Hematopoietic multipotent progenitor cell treated with erythropoietin and hydrocortisone succinate and interleukin-3 and kit ligand, for 4 days (in vitro differentiated cells): Measurements from ENCODE around the gene KLHDC8B.
"Not testable (repeated sequence)": the region's sequence is repeated elsewhere in the genome, so short reads cannot be mapped to it uniquely, and the experiment has no call there.

Source experiments
- DNase-seq: peaks from one replicate; pipeline ENCODE4 v3.0.0-alpha.2; 2015

The KLHDC8B gene

GRCh38 chr3:49198161-49198560 is 26.8 kb downstream of the KLHDC8B start:
- DNase-seq: no peak

GRCh38 chr3:49198611-49199230 is 27.3 kb downstream of the KLHDC8B start:
- no peak for DNase-seq

GRCh38 chr3:49199239-49199899 is 28.0 kb downstream of the KLHDC8B start:
- peak; percentile 25 for DNase-seq

GRCh38 chr3:49199900-49200281 is 28.5 kb downstream of the KLHDC8B start:
- DNase-seq: no peak

GRCh38 chr3:49213541-49213943 is 42.1 kb downstream of the KLHDC8B start:
- no peak for DNase-seq

- DNase-seq: no peak
These were observed 42.6 kb downstream of the KLHDC8B start for GRCh38 chr3:49213998-49214397.

- DNase-seq: peak; percentile 49
These were observed 45.3 kb downstream of the KLHDC8B start for GRCh38 chr3:49216687-49217086.

- DNase-seq: not testable (repeated sequence)
These were observed 45.7 kb downstream of the KLHDC8B start for GRCh38 chr3:49217108-49217507.

- peak; percentile 16 for DNase-seq
These were observed 46.5 kb downstream of the KLHDC8B start for GRCh38 chr3:49217688-49218470.

GRCh38 chr3:49218471-49218989 is 47.1 kb downstream of the KLHDC8B start:
- DNase-seq: peak; percentile 91

GRCh38 chr3:49219132-49219531 is 47.7 kb downstream of the KLHDC8B start:
- no peak for DNase-seq

- DNase-seq: not testable (repeated sequence)
These were observed 49.7 kb downstream of the KLHDC8B start for GRCh38 chr3:49220985-49221563.

GRCh38 chr3:49222002-49222401 is 50.6 kb downstream of the KLHDC8B start:
- no peak for DNase-seq
